WI38 (cell line): Measurements from ENCODE around the gene ADAM22.

ENCODE experiments used
- H3K4me3 ChIP-seq: 2 replicates; pipeline ENCODE4 v1.5.1; 2011; ENCODE audit warnings: low read depth, mild to moderate bottlenecking, control low read depth, low read length
- CTCF ChIP-seq: IDR thresholded peaks from 2 replicates; pipeline ENCODE4 v1.5.1; 2012; ENCODE audit warnings: low read depth, mild to moderate bottlenecking, control low read depth, low read length

Gene ADAM22

DNA sequence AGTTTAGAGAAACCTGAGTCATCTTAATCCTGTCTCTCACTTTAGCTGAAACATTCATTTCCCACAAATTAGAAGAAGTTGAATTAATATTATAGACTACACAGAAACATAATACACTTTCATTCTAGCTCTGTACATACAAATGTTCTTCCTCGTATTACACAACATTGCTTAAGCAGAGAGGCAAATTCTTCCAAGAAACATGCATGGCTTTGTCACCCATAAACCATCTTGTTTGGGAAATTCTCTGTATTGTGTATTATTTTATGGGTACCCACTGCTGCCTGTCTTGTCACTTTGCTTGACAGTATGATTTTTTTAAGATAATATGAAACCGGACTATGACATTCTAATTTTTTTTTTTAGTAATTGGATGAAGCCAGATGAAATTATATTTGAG, 181.8 kb downstream of the ADAM22 start:
- TF ChIP-seq CTCF: no peak
- H3K4me3 ChIP-seq: no peak overlapping the region

DNA sequence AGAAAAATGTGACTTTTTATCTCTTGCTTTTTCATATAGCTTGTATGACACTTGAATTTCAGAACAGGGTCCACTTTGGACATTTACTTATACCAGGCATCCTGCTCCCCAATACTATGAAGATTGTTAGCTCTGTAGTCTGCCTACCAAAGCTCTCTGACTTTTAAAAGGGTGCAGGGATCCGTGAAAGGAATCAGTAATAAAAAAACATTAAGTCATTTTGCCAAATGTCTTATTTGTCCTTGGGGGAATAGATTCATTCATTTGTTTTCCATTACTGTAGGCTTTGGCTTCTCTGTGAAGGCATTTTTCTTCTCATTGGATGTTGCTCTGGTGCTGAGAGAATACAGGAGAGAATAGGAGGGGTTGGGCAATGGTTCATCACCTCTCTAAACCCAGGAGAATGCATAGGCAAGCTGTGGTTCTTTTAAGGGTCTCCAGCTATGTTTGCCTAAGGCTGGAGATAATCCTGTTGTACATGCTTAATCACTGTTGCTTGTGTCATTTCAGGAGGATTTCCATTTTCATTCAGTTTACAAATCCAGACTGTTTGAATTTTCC, 182.3 kb downstream of the ADAM22 start:
- TF ChIP-seq CTCF: no peak
- H3K4me3 ChIP-seq: no peak overlapping the region

GRCh38 chr7:88117325-88117724, 183.3 kb downstream of the ADAM22 start:
- no peak for TF ChIP-seq CTCF
- no peak overlapping the region for H3K4me3 ChIP-seq

GRCh38 chr7:88121335-88121734, 187.3 kb downstream of the ADAM22 start:
- no peak for TF ChIP-seq CTCF
- no peak overlapping the region for H3K4me3 ChIP-seq

GRCh38 chr7:88127637-88128290, 193.7 kb downstream of the ADAM22 start:
- H3K4me3 ChIP-seq: no peak overlapping the region
- TF ChIP-seq CTCF: no peak

DNA sequence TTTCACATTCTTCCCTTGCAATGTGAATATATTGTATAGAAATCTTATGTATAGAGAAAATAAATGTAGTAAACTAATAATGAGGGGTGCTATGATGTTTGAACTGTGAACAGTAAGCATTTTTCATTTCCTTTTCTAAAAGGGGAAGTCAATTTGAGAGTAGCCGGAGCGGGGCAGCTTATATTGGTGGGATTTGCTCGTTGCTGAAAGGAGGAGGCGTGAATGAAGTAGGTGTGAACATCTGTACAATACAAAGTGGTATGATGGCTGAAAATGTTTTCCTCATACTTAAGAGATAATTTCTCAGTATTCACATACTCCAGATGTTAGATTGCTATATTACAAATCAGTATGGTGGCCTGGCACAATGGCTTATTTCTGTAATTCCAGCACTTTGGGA, 198.7 kb downstream of the ADAM22 start:
- H3K4me3 ChIP-seq: no peak overlapping the region
- no peak for TF ChIP-seq CTCF

DNA sequence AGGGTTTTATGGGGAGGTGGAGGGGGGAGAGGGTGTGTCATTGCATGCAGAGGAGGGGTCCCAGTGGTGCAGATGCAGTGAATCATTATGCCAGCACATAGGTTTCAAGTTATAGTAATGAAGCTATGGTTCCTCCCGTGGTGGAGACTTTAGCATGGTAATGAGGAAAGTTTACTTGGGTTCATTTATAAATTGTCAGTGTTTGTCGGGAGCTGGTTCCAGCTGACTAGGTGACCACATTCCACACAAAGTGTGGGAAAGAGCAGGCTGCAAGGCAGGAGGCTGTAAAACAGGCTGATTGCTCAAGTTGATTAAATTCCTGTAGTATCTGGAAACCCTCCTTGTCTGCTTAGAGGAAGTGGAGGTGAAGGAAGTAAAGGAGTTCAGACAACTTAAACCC, 206.9 kb downstream of the ADAM22 start:
- no peak for TF ChIP-seq CTCF
- no peak overlapping the region for H3K4me3 ChIP-seq
